NCI-H2196 treated with DMSO at 0.1 percent for 48 hours (cell line): Measurements from ENCODE around the gene SLC2A13.
"Not testable (repeated sequence)": the region's sequence is repeated elsewhere in the genome, so short reads cannot be mapped to it uniquely, and the experiment has no call there.

Experiments used
- DNase-seq: peaks from one replicate; lab custom pipeline; 2025; ENCODE audit not compliant: unreplicated experiment; lab: John Stamatoyannopoulos, UW

SLC2A13 gene

DNA sequence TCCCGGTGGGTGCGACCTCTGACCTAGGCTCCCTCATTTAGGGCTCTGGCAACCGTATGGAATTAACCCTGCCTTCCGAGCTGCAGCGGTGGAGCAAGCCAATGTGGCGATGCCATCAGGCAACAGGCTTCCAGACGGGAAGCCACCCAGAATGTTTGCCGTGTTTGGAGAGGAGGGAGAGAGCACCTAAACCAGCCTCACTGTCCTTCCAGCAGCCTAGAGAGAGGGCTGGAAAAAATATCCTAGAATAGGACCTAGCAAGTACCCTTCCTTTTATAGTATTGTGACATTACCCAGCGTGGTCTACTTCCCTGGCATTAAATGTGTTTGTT, 287 bp upstream of the SLC2A13 start:
- no peak for DNase-seq

DNA sequence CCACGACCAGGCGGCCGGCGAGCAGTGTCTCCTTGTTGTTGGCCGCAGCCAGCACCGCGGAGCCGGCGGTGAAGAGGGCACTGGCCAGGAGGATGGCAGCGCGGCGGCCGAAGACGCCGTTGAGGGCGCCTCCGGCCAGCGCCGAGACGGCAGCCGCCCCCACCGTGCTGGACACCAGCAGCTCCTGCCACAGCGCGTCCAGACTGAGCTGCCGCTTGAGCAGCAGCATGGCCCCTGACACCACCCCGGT, 691 bp downstream of the SLC2A13 start:
- DNase-seq = no peak

DNA sequence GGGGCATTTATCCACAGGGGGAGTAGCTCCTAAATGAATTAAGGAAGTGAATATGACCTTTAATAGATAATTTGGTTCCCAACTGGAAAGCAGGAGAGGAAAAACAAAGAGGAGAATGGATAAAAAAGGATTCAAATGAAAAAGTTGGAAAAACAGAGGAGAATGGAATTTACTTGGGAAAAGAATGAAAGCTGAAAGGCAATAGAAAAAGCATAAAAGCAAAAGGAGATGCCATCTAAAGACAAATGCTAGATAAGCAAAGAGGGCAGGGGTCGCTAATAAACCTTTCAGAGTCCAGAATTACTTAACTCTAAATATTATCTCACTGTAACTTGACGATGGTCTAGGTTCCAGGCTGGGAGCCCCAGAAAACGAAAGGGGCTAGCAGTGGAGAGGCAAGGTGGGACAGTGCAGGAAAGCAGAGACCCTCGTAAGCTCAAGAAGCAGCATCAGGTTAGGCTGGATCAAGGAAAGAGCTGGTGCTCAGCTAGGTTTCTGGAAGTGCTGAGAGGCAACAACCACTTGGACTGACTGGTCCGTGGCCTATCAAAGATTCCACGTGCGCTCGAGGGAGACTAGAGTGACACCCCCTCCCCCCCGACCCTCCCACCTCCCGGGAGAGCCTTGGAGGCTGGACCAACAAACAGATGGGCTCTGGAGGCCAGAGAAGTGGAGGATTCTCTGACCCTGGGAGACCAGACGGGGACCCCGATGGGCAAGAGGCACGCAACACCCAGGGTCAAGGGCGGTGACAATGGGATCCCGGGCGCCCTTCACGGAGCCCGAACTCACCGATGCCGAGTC, 1.2 kb downstream of the SLC2A13 start:
- DNase-seq = no peak

DNA sequence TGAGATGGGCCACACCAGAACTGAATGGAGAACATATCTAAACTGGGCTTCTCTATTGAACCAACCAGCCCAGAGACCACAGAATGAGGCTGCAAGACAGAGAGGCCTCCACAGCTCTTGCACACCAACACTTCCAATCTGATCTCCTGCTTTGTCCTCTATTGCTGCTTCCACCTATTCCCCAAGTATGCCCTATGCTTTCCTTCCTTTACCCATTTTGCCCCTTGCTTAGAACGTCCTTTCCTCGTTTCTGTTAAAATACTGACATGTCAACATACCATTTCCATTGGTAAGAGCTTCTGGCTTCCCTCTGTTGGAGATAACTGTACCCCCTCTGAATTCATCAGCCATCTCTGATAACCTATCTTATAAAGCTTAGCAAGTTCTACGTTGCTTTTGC, 2.8 kb downstream of the SLC2A13 start:
- DNase-seq = no peak

DNA sequence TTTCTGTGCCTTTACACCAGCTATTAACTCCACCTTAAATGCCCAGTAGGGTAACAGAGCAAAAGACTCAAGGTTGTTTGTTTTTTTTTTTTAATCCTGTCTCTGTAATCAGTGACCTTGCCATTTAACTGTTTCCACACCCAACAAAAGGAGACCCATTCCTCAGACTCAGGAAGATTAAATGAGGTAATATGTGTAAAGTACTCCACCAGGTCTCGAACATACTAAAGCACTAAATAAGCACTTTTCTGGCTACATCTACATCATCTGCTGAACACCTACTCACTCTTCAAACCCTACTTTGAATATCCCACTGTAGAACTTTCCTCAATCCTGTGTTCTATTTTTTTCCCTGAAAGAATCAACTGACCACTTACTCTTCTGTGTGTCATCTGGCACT, 4.1 kb downstream of the SLC2A13 start:
- DNase-seq = no peak

DNA sequence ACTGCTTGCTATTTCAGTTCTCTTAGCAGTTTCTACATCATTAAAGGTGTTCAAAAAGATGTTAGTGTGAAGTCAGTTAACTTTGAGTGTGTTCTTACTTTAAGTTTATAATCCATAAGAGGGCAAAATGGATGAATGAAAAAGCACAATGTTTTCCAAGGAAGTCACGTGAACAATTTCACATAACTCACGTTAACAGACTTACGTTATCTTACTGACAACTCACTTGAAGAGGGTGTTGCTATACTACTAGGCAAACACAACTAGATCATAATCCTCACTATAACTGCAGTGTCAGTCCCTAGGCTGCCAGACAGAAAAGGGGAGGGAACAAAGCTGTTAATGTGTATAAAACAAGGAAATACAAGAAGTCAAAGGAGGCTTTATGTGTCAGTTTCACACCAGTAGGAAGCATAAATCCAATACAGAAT, 6.4 kb downstream of the SLC2A13 start:
- no peak for DNase-seq

DNA sequence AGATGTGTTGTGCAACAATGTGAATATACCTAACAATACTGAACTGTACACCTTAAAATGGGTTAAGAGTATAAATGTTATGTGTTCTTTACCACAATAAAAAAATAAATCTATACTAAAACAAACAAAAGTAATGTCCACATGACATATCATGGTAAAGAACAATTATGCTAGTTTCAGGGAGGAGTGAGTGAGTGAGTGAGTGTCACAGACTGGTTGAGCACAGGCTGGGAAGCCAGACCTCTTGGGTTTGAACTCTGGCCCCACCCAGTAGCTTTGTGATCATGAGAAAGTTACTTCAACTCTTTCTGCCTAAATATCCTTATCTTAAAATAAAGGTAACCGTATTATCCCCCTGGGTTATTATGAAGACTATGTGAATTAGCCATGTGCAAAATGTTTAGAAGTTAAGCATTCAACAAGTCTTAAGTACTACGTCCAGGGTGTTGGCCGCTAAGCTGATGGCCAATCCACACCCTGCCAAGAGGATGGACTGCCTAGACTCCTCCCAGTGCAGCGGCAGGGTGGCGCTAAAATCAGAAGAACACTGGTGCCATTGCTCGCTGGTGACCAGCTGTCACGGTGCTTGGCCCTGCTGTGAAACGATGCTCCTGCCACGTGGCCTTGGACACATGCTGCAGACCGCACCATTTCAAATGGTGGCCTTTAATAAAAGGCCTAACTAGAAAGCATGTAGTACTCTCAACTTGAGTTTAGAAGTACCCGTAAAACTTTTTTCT, 7.3 kb downstream of the SLC2A13 start:
- DNase-seq = no peak

DNA sequence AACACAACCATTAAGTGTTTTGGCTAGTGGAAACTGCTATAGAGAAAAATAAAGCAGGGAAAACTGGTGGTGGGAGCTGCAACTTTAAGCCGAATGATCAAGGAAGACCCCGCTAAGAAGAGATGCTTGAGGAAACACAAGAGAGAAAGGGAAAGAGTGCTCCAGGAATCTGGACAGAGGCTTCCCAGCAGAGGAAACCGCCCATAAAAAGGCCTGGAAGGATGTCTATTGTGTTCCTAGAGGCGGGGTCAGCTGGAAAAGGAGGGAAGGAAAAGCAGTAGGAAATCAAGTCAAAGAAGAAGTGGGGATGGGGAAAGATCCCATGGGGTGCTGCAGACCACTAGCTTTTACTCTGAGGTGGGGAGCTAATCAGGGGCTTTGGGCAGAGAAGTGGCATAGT, 12.4 kb downstream of the SLC2A13 start:
- DNase-seq = no peak

DNA sequence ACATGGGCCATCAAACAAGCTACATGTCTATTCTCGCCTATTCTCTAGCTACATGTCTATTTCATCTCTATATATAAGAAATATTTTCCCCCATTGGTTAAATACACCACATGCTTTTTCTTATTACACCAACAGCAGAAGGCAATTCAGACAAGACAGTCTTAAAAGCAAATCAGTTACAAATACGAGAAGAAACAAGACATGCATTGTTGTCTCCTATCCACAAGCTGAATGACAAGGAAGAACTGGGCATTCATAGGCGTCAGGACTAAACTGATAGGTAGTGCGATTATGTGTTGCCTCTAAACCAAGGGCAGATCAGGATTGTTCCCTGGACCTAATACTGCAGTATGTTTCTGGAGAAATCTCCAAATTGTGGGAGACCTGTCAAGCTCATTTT, 19.4 kb downstream of the SLC2A13 start:
- DNase-seq = no peak

DNA sequence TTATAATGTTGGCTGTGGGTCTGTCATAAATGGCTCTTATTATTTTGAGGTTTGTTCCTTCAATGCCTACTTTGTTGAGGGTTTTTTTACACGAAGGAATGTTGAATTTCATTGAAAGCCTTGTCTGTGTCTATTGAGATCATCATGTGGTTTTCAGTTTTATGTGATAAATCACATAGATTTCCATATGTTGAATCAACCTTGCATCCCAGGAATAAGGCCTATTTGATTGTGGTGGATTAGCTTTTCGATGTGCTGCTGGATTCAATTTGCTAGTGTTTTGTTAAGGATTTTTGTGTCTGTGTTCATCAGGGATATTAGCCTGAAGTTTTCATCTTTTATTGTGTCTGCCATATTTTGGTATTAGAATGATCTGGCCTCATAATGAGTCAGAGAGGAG, 27.6 kb downstream of the SLC2A13 start:
- DNase-seq = no peak

DNA sequence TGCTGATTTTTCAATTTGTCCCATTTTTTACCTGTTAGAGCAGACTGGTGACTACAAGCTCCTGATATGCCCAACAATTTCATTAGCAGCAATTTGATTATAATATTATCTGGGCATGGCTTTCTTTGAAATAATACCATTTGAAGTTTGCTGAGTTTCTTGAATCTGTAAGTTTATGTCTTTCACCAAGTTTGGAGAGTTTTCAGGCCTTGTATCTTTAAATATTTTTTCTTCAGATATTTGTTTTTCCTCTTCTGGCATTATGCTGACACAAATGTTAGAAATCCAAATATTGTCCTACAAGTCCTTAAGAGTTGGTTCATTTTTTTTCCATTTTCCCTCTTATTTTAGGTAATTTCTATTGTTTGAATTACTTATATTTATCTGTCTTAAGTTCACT, 30.4 kb downstream of the SLC2A13 start:
- no peak for DNase-seq

DNA sequence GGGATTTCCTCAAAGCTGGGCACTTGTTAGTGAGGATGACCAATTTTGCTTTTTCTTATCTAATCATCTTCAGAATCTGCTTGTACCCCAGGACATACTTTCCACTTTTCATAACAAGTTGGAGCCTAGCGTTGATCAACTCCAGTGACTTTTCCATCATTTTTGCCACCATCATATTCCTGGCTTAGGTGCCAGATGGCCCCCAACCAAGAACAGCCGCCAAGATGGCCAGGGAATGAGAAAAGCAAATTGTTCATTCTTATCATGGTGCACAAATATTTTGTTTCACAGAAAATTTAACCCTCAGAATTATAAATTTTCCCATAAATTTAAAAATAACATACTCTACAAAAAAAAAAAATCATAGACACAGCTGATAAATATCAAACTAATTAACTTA, 37.5 kb downstream of the SLC2A13 start:
- no peak for DNase-seq

DNA sequence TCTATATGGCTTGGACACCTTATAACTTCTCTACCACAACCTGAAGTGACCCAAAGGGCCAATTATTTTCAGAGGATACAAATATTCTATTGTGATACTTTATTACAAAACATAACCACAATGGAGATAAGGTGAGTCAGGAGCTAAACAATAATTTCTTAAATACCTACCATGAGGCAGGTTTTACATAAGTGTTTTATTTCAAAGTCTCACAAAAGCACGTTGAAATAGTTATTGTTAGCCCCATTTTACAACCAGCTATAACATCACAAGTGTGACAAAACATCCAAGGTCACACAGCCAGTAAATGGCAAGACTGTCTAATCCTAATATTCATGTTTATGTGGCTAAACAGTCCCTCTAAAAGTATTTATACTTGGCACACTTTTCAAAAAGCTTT, 40.2 kb downstream of the SLC2A13 start:
- DNase-seq = no peak

DNA sequence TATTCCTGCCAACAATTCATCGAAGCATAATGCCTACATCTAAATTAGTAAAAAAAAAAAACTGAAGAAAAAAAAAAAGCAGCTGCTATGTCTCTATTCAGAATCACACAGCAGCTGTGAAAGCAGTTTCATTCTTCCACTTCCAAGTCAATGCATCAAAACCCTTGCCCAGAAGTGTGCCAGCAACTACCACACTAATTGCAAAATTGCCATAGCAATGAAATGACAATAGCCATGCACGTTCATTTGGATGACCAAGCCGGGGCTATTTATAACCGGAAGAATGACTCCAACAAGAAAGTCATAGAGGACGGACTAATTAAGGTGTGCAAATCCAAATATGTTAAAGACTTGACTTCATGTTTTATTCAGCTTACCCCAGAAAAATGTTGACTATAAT, 42.5 kb downstream of the SLC2A13 start:
- no peak for DNase-seq

DNA sequence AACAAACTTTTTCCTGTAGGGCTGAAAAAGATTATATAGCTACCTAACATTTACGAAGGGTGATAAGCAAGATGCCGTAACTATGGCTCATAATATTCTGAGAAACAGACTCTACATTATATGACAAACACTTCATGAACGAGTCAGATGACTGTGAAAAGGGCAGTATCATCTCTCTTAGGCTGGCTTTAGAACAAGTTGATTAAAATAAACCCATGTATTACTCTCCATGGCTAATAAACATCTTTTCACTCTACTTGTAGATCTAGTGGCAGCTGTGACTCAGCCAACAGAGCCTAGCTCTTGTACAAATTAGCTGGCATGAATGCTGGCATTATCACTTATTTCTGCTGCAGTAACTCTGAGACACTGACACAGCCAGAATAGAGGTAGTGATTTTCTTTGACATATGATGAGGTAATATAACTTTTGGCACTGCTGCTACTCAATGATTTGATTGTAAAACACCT, 47.1 kb downstream of the SLC2A13 start:
- no peak for DNase-seq

DNA sequence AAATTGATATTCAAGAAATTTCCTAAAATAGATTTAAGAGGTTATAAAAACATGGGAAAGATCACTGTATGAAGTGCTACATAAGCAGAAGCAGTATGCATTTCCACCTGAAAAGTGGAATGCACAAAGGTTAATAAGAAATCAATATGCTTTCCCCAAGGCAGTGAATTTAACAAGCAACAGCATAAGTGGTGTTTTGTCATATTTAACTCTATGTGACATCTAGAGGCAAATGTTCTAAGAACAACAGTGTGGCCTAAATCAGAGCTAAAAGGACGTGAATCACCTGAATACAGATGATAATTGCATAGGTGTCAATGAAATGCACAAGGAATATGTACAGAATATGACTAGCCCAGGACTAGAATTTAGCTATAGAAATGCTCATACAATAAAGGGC, 49.5 kb downstream of the SLC2A13 start:
- DNase-seq = no peak

DNA sequence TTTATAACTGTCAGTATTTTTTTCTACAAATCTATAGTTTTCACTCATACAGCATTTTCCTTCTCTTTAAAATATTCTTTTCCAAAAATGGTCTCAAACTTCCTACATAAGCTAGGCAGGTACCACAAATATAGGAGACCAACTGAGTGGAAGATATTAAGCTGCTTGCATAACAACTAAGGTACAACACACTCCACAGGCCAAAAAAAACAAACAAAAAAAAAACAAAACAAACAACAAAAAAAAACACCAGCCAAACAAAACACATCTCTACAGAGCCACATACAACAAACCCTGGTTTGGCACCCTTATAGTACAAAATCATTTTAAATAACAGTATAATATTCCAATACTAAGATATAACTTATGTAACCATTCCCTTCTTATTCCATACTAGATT, 50.1 kb downstream of the SLC2A13 start:
- no peak for DNase-seq

DNA sequence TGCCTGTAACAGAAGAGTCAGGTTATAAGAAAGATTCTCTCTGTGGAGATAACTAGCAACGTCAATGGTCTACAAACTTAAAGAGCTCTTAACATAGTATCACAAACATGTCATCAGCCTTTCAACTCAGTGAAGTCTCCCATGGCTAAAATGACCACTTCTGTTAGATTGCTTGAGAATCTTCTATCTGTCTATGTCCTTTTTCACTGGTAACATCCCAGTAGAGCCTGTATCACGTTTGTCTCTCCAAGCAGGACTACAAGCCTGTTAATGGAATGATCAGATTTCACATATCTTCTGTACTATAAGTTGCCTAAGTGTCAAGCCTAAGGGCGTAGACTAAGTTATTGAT, 50.7 kb downstream of the SLC2A13 start:
- DNase-seq = no peak

DNA sequence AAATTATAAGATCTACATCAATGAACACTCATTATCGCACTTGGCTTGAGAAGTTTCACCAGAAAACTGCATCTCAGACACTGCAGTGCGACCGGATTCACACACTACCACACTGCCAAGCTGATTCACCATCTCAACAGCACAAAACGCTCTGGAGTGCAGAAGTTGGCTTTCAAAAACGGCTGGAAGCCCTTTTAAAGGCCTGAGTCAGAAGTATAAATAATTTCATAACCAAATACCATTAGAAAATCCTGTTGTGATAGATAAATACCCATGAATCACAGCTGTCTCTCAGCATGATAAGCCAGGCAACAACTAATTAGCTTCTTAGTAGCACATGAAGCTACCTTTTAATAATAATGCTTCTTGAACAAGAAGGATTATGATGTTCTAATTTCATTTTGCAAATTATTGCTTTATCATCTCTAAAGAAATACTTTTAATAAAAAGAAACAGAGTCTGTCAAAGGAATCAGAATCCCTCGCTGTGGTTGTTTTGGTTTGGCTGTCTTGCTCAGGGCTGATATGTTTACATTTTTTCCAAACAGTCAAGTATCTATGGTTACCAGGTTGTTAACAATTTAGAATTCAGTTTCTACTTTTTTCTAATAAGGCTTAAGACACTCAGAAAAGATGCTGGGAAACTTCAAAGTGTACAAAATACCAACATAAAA, 51.2 kb downstream of the SLC2A13 start:
- DNase-seq = no peak

DNA sequence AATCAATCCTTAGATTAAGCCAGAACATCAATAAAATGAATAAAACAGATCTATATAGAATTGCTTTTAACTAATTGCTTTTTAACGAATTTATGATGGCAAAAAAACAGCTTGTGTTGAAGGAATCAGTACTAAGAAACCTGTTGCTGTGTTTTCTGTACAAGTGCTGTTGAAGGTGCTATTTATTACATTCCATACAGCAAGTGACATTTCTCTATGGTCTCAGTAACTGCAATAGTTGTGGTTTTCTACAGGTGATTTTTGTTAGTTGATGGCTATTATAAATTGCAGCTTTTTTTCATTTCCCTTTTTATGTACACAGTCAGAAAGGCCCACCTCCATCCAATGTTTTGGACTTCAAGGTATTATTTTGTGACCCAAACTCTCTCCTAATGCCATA, 56.6 kb downstream of the SLC2A13 start:
- DNase-seq = no peak

DNA sequence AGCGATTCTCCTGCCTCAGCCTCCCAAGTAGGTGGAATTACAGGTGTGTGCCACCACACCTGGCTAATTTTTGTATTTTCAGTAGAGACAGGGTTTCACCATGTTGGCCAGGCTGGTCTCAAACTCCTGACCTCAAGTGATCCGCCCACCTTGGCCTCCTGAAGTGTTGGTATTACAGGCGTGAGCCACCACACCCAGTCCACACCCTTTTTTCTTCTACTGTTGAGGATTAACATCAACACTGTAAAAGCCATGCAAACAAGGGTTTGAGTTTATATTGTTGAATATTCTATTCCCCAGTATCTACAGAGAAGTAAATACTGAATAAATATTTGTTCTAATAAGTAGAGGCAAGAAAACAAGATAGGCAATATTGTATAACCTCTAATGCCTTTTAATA, 58.9 kb downstream of the SLC2A13 start:
- not testable (repeated sequence) for DNase-seq

DNA sequence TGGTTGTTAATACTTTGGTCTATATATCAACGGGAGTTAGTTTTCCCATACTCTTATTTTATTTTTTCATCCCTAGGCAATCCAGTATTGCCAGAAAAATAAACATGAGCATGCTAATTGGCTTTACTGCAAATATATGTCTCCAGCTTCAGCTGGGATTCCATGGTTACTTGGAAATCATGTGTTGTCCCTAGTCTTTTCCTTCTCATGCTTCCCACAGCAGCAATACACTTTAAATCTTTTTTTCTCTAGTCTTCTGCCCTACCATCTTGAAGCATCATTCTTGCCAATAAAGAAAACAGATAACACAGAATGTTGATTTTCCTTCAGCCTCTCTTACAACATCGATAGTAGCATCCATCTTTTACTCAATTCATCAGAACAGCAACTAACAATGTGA, 60.2 kb downstream of the SLC2A13 start:
- no peak for DNase-seq

DNA sequence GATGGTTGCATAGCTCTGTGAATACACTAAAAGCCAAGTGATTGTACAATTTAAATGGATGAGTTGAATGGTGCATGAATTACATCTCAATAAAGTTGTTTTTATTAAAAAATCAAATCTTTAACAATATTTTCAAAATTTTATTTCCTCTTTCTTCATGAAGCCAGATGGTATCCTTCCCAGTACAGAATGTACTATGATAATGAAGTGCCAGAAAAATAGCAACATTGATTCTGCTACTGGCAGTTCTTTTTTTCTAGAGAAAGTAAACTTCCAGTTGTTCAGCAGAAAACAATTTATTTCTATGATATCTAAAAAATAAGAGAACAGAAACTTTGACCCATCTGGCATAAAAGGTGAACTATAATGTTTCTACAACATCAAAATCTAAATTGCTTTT, 61.5 kb downstream of the SLC2A13 start:
- no peak for DNase-seq
